IPS-NIHi7 (cell line): ENCODE measurements around the gene CRIP2.
A peak's percentile ranks its signal among the peaks of the same experiment; 100 is the strongest.

ENCODE experiments used
- DNase-seq: peaks from one replicate; pipeline ENCODE4 v3.0.0; 2012; ENCODE audit warnings: mixed read lengths; ENCODE audit errors: extremely low spot score

Gene CRIP2

DNA sequence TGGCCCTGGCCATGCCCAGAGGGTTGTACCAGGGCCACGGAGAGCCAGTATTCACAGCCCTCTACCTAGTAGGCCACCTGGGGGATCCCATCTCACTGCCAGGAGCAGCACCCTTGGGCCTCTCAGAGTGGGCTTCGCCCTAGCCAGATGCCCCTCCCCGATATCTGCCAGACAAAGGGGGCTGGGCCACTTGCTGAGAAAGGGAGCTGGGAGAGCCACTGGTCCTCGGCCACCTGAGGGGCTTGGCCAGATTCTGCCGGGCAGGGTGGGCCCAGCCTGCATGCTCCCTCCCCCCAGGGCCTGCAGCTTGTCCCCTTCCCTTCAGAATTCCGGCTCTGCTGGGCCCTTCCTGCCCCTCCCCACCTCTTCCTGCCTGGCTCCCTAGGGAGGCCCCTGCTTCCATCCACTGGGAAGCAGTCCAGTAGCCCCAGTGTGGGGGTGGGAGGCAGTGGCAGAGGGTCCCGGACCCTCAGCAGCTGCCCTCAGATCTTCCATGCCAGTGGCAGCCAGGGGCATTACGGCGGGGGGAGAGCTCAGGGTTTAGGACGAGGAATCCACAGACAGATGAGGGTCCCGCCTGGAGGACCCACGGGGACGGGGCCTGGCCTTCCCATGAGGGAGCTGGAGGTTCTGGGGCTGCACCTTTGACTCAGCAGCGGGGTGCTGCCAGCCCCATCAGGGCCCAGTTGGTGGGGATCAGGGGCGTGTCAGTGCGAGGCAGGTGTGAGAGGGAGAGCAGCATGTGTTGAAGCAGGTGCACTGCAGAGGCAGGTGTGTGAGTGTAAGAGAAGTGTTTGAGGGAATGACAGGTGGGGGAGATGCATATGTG lies 2.4 kb downstream of the CRIP2 start:
- no peak for DNase-seq

DNA sequence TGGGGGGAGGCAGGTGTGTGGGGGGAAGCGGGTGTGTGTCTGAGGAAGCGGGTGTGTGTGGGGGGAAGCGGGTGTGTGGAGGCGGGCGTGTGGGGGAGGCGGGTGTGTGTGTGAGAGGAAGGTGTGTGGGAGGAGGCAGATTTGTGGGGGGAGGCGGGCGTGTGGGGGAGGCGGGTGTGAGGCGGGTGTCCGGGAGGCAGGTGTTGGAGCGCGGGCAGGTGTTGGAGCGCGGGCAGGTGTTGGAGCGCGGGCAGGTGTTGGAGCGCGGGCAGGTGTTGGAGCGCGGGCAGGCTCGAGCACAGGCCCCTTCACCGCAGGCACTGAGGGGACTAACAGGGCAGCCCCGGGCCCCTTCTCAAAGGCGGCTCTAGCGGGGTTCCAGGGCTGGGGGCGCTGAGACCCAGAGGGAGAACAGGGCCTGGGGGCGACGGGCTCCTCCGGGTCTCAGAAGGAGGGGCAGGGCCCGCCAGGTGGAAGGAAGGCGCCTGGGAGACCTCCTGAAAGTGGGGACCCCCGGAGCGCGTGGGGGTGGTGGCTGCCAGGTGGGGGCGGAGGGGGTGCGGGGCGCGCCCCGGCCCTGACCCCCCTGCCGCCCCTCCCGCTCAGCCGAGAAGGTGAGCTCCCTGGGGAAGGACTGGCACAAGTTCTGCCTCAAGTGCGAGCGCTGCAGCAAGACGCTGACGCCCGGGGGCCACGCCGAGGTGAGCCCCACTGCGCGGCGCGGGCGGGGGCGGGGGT lies 3.2 kb downstream of the CRIP2 start:
- no peak for DNase-seq

DNA sequence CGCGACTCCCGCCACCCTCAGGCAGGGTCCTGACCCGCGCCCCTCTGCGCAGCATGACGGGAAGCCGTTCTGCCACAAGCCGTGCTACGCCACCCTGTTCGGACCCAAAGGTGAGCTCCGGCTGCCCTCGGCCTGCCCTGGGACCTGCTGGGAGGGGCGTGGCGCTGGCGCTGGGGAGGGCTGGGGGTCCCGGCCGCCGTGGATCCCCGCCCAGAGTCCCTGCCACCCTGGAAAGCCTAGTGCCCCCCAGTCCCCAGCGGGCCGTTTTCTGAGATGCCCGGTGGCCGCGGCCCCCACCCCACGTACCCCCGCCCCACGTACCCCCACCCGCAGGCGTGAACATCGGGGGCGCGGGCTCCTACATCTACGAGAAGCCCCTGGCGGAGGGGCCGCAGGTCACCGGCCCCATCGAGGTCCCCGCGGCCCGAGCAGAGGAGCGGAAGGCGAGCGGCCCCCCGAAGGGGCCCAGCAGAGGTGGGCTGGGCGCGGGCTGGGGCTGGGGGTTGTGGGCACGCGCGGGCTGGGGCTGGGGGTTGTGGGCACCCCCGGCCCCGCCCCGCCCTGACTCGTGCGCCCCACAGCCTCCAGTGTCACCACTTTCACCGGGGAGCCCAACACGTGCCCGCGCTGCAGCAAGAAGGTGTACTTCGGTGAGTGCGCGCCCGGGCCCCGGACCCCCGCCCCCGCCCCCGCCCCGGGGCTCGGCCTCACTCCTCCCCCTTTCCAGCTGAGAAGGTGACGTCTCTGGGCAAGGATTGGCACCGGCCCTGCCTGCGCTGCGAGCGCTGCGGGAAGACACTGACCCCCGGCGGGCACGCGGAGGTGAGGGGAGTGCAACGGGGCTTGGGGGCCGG lies 4.0 kb downstream of the CRIP2 start:
- no peak for DNase-seq

DNA sequence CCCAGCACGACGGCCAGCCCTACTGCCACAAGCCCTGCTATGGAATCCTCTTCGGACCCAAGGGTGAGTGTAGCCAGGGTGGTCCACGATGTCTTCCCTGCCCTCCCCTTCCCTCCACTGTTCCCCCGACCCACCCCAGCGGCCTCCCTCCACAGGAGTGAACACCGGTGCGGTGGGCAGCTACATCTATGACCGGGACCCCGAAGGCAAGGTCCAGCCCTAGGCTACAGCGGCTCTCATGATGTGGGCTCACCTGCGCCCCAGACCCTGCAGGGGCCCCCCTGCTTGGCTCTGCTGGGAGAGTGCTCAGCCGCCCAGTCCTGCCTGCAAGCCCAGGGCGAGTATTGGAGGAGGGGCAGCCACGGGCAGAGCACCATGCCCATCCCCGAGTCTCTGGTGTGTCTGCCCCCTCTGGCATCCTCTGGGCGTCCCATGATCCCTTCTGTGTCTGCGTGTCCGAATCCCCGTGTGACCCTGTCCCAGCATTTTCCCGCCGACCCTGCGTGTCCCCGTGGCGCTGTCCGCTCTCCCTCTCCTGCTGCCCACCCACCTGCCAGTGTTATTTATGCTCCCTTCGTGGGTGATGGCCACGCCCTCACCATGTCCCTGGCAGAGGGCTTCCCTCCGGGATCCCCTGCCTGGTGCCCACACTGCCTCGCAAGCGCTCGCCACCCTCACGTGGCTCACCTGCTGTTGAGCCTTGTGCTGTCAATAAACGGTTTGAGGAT lies 5.0 kb downstream of the CRIP2 start:
- DNase-seq = no peak

DNA sequence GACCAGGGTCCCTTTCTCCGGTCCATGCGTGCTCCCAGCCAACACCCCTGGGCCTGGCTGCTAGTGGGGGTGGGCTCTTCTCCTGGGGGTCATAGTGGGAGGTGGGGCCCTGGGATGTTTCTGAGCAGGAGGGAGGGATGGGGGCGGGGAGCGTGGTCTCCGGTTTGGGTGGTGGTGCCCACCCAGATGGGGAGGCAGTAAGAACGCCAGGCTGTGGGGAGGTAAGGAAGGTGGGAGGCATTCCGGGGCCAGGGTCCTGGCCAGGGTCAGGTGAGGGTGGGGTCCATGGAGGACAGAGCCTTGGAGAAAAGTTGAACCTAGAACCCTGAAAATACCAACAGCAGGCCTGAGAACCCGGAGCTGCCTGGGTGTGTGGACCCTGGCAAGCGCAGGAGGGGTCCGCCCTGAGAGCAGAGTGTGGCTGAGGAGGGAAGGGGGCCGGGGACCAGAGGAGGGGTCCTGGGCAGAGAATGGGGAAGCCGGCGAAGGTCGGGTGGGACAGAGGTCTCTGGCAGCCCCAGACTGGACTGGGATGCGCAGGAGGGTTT lies 5.7 kb downstream of the CRIP2 start:
- no peak for DNase-seq

DNA sequence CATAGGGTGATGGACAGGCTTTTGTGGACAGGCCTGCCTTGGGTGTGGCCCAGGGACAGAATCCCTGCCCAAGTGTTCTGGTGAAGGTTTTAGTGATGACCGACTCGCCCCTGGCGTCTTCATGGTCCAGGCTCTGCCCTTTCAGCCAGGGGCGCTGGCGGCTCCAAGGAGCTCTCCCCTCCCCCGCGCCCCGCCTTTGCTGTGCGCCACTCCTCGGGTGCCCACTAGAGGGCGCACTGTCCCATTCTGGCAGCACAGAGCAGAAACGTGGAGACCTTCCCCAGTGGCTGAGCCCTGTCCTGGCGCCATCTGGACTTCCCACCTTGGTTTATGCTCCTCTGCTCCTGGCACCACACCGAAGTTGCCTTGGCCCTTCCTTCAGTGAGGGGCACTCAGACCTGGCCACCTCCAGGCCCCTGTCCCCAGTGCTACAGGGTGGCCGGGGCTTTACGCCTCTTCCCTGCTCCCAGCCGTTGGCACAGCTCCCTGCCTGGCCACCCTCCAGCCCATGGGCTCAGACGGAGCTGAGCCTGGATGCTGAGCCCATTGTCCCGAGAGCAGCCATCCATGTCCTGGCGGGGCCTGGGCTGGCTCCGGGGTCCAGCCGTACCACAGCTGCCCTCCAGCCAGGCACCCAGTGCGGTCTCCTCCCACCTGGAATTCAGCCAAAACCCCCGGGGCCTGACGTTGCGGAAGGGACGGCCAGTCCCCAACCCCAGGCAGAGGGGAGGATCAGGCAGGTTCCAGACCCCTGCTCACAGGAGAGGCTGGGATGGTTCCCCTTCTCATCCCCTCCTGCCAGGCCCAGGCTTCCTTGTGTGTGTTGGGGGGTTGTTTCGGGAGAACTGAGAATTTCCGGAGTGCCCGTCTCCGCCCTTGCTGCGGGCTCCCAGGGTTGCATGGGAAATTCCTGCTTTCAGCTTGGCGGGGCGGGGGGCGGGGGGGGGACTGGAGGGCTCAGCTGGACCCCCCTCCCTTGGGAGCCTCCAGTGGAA lies 6.5 kb downstream of the CRIP2 start:
- peak; percentile 90 for DNase-seq

DNA sequence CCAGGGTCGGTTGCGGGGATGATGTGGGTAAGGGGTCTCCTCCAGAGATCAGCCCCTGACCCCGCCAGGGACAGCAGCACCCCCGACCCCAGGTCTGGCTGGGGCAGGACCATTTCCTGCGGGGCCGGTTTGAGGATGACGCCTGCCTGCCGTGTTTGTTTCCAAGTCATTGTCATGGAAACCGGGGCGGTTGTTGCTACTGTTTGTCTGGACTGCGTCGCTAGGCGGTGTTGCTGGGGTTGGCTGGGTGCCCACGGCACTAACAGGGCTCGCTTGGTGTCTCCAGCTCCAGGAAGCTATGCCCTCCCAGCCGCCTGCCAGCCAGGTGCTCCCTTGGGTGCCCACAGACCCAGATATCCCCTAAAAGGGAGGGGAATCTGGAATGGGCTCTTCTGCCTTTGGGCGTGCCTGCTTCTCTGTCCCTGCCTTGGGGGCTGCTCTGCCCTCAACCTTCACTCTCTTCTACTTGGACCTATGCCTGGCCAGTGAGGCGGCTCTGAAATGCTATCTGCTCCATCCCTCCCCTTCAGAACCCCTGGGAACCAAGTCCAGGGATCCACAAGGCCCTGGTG lies 7.4 kb downstream of the CRIP2 start:
- peak; percentile 85 for DNase-seq

DNA sequence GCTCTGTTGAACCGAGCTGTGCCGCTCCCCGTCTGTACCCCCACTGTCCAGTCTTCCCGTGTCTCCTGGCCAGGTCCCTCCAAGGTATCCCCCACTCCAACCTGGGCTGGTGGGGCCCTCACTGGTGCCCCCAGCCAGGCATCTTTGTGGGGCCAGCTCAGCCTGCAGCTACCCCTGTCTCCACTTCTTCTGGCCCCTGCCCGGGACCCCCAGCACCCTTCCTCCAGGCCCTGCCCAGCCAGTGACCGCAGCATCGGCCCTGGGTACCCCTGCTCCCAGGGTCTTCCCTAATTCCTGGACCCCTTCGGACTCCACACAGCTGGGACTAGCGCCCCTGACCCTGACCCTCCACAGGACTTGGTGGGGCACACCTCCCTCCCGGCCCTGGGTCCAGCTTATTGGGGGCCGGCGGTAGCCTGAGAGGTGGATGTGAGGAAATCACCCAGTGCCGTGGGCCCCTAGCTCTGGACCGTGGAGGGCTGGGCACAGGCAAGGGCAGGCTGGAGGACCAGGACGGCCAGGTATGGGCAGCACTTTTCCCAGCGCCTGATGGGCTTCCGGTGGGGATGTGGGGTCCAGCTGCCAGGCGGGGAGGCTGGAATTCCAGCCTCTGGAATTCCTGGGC lies 8.0 kb downstream of the CRIP2 start:
- no peak for DNase-seq

DNA sequence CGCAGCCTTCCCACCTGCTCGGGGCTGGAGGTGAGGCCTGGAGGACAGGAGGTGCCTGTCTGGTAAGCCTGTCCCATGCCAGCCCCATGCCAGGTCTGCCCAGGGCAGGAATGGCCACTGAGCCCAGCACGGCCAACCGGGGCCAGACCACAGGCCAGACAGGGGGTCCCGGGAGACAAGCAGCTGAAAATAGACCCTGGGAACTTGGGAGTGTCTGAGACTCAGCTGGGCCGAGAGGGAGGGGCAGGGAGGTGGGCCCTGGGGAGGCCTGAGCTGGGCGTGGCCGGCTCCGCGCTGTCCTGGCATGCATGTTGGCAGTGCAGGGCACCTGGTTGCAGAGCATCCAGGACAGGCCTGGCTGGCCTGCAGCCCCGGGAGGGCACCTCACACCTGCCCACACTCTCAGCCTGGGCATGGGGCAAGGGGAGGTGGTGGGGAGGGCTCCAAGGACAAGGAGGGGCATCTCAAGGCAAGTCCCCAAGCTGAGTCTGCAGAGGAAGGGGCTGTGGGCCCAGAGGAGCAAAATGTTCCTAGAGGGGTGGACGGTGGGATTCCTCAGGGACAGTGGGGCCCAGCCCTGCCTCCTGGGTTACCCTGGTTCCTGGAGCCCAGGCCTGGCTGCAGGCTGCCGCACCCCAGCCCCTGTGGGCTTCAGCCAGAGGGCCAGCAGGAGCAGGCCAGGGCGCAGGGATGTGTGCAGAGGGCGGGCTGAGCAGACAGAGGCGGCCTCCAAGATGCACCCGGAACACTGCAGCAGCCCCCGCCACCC lies 8.9 kb downstream of the CRIP2 start:
- DNase-seq = no peak

DNA sequence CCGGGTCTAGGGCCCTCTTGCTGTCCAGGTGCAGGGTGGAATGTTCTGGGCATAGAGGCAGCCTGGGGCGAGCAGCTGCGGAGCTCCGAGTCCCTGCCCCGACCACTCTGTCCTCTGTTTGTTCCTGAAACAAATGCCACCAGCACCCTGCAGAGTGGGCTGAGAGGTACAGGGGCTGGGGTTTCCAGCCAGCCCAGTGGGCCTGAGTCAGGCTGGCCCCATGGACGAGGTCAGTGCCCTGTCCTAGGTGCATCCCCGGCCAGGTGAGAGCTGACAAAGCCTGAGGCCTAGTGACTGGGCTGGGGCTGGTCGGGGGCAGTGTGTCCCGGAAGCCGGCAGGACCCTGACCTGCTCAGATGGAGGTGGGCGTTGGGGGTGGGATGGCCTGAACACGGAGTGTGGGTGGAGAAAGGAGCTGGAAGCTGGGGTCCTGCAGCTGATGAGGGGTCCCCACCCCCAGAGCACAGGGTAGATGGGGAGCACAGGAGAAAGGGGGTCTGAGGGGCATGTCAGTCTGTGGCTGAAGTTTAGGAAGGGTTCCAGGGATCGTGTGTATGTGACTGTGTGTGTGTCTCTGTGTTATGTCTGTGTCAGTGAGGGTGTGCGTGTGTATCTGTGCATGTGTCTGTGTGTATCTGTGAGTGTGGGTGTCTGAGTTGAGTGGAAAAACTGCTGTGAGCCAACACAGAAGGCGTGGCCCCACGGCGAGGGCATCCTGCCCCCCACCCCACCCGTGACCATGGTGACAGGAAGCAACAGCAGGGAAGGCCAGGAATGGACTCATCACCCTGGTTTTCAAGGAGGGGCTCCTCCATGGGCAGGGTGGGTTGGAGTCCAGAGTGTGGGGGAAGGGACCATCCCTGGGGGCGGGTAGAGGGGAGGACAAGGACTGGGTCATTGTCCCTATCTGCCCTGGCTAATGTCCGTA lies 9.7 kb downstream of the CRIP2 start:
- no peak for DNase-seq

DNA sequence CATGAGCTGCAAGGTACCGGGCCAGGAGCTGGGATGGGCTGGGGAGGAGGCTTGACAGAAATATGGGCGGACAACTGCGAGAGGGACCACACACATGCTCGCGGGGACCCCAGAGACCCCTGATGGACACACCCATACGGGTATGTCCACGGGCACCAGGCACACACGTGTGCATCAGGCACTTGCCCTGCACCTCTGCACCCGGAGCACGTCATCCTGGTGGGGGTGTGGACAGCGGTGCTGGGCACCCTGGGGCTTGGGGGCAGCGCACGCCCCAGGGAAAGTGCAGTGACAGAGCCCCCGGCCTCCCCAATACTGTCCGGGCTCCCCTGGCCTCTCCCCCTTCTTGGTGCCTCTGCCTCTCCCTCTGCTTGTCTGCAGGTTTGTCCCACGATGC lies 10.4 kb downstream of the CRIP2 start:
- no peak for DNase-seq

DNA sequence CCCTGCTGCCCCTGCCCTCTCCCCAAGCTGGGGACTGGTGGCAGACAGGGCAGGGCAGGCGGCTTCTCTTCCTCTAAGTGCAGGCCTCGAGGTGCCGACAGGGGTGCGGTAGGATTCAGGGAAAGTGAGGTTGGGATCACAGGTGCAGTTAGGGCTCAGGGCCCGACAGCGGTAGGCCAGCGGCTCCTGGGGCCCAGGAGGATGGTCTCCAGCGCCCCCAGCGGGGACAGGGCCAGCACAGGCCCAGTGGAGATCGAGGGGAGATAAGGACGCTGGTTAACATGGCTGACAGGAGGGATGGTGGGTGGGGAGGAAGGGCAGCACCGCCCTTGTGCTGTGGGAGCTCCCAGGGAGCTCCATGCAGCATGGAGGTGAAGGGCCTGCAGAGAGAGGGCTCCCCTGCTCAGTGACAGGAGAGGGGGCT lies 11.1 kb downstream of the CRIP2 start:
- peak; percentile 80 for DNase-seq

DNA sequence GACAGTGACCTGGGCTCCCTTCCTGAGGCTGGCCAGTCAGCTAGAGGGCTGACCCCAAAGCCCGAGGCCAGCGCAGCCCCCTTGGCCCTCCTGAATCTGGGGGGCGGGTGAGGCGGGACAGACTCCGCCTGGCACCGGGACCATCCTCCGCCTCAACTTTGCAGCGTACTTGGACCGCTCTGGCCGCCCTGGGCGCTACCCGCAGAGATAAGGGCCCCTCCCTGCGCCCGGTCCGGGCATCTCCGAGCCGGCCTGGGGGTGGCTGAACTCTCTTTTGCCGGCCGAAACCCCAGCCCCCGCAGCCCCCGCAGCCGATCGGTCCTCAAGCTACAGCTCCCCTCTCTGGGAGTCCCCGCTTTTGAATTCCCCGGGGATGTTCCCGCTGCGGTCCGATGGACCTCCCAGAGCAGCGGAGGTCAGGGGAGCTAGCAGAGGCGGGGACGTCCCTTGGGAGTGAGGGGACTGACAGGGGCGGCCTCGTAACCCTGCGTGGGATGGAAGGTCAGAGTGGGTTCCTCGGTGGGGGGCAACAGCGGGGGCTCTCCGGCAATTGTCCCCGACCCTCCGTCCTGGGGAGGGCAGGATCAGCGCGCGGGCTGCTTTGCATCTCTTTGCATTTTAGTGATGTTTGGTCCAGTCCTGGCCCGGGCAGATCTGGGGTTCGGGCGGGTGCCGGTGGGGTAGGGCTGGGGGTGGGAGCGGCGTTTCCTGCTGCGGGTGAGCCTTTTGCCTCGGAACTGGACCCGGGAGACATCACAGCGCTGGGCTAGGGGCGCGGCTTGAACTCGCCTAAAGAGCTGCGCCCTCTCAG lies 11.7 kb downstream of the CRIP2 start, which contains the start of gene CRIP1:
TSS of gene CRIP1 (plus strand) at position 724 of the 811 bp plus-strand sequence. CDS start 374 bp downstream, outside the sequence.
- no peak for DNase-seq

DNA sequence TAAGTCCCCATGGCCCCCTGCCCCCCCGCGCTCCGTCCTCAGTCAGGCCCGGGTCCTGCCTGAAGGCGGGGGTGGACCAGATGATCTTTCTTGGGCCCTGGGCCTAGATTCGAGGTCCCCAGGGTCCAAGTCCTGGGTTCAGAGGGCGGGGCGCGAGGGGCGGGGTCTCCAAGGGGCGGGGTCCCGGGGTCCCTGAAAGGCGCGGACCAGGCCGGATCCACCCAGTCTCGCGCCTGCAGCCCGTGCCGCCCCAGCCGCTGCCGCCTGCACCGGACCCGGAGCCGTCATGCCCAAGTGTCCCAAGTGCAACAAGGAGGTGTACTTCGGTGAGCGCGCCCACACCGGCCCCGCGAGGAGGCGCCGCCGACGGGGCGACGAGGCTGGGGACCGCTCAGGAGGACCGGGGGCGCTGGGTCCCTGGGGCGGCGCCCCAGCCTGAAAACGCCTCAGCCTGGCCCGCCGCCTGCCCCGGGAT lies 12.4 kb downstream of the CRIP2 start:
- no peak for DNase-seq

DNA sequence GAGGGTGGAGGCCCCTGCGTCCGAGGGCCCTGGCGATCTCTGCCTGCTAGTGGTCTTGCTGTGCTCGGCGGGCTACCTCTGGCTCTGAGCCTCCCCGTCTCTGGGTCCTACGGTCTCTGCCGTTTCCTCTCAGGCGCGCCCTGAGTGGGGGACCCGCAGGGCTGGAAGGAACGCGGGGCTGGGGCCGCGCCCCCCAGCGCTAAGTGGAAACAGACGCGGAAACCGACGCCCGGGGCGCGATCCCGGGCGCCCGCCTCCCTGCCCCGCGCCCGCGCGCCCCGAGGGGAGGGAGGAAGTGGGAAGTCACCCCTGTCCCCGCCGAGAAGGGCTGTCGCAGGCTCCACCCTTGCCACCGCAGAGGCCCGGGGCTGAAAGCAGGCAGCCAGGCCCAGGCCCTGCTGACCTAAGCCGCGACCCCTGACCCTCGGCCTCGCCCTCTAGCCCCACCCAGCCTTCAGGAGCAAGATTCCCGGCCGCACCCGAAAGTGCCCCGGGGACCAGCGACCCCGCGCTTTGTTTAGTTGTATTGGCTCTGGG lies 12.9 kb downstream of the CRIP2 start:
- no peak for DNase-seq
